GM19438 (cell line): ENCODE results near the gene SYCP2.

Source experiments
- ATAC-seq: cut with Tn5 transposase; IDR thresholded peaks from one replicate; pipeline ENCODE4 v1.9.1; 2021; ENCODE audit warnings: low read depth; ENCODE audit not compliant: unreplicated experiment

The SYCP2 gene

GRCh38 chr20:59824711-59825562 lies 108.5 kb downstream of the SYCP2 start:
- ATAC-seq: no peak

- ATAC-seq: no peak
These were observed 109.8 kb downstream of the SYCP2 start for GRCh38 chr20:59823491-59824259.

DNA sequence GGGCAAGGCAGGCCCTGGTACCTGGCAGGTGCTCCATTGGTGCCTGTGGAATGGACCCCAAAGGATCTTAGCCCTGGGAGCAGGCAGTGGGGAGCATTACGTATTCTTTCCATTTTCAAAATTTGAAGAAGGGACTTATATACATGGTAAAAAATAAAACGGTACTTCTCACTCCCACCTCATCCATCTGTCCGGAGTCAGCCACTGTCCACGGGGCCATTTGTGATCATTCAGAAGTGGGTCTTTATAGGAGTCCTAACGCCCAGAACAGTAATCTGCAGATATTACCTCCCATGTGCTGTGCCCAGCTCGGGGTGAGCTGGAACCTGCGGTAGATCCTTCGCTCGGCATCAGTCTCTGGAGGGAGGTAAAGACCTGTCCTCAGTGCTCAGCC lies 110.4 kb downstream of the SYCP2 start:
- ATAC-seq: no peak

GRCh38 chr20:59822291-59823029 lies 111.0 kb downstream of the SYCP2 start:
- no peak for ATAC-seq

GRCh38 chr20:59821788-59822187 lies 111.6 kb downstream of the SYCP2 start:
- no peak for ATAC-seq

DNA sequence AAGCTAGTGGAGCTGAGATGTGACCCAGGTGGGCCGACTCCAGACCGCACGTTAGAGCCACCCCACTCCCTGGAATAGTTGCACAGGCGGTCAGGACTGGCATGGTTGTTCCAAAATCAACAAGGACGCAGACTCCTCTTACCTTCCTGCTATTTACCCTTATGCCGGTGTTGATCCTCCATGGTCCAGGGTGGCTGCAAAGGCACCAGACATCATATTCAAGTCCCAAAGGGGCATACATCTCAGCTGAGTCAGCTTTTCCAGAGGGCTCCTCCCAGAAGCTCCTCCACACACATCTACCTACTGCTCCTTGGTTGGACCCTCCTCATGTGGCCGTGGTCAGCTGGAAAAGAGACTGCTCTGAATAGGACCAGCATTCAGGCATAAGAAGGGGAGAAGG lies 112.2 kb downstream of the SYCP2 start:
- no peak for ATAC-seq

DNA sequence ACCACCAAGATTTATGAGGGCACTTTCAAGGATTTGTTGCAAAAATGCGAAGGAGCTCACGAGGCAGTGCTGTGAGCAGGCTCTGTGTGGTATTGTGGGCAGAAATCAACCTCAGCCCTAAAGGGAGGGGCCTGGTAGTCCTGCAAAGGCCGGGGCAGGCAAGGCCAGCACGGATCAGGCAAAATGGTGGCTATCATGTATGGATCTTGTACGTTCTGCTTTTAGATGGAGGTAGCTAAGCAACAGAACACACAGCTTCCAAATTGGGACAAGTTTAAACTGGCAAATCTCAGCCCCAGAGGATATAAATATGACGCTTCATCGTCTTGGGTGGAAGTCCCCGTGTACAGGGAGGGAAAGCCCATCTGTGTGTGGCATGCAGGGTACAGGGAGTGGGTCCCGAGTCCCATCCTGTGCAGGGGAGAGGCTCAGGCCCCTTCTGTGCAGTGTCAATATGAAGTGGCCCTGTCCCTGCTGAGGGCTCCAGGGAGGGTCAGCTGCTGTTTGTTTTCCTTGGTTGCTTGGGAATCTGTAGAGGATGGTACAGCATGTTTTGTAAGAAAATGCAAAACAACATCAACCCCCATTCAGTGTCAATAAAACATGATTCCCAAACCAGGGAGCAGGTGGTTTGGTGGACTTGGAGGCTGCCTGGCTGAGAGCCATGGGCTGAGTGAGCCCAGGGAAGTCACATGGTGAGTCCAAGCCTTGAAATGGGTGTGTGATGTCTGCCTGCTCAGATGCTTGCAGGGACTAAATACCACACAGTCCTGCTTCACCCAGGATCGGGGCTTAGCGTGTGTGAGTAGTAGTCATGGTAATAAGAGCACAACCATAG lies 113.0 kb downstream of the SYCP2 start:
- no peak for ATAC-seq

DNA sequence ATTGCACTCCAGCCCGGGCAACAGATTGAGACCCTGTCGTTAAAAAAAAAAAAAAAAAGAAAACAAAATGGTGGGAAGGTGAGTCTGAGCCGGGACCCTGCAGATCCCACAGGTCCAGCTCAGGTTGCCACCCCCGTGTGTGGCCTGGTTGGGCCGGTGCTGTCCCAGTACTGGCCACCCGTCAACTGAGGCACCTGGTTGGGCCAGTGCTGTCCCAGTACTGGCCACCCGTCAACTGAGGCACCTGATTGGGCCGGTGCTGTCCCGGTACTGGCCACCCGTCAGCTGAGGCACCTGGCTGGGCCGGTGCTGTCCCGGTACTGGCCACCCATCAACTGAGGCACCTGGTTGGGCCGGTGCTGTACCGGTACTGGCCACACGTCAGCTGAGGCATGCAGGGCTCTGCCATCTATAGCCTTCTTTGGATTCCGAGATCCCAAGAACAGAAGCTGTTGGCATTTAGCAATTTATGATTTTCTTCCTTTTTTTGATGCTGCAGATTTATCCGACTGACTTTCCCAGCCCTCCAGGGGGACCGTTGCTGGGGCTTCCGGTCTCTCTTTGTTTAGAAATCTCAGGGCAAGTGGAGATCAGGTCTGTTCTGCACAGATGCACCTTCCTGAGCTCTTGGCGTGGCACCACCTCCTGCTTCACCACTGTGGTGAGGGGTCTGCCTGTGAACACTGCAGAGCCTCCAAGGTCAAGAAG lies 113.8 kb downstream of the SYCP2 start:
- no peak for ATAC-seq

DNA sequence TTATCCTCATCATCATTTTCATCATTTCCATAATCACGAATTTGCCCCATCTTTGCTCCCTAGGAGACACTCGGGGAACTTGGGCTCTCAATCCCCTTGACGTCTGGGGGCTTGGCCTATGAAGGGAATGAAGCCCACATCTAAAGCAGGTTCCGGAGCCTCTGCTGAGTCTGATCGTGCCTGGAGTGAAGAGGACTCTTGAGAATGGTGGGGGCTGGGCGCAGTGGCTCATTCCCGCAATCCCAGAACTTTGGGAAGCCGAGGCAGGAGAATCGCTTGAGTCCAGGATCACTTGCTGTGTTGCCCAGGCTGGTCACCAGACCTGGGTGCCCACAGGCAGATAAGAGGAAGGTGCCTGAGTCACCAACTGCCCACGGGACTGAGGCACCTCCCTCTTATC lies 114.5 kb downstream of the SYCP2 start:
- no peak for ATAC-seq

GRCh38 chr20:59817846-59818615 lies 115.4 kb downstream of the SYCP2 start:
- no peak for ATAC-seq

DNA sequence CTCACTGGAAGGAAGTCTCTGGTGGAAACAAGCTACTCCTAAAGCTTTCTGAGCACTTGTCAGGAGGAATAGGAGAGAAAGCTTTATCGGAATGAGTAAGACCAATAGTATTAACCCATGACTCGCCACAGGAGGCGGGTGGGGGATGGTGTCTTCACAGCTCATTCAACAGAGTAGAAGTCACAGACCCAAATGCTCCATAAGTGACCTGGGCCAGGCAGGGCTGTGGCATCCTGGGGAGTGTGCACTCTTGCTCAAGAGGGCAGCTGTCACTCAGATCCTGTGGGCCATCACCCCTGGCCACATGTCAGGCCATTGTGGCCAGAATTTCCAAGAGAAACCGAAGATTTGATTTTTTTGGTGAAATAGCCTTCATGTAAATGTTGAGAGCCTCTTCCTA lies 116.0 kb downstream of the SYCP2 start:
- ATAC-seq: no peak

DNA sequence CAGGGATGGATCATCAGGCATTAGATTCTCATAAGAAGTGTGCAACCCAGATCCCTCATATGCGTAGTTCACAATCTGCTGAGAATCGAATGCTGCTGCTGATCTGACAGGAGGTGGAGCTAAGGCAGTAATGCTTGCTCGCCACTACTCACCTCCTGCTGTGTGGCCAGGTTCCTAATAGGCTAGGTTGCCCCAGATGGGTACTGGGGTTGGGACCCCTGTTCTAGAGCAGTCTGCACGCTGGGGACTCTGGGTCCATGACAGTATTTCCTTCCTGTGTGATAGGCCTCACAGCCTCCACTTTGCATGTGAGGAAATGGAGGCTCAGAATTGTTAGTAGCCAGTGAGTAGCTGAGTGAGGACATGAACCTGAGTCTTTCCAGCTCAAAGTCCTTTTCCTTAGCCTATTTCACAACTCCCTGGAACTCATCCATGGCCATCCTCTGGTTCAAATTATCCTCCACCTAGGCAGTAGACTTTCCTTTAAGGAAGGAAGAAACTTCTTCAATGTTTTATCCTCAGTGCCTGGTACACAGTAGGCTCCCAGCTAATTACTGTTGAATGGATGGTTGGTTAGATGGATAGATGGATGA lies 117.2 kb downstream of the SYCP2 start:
- ATAC-seq: no peak

DNA sequence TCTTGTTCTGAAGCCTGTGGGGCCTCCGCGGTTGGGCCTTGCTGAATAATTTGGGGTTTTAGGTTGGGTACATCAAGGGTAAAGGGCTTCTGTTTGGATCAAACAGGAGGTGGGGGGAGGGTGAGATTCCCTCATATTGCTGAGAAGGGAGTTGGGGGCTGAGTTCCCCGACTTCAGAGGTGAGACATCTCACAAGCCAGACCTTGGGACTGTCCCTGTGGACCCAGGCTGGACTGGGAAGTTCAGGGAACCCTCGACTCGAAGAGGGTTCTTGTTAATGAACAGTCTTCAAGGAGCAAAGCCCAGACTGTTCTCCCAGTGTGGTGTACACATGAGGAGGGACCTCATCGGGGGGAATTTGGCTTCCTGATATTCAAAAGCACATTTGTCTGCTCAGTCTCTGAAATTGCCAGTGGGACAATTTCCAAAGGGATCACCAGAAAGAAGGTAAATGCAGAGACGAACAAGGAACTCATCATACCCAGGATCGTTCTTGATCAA lies 118.5 kb downstream of the SYCP2 start:
- ATAC-seq: no peak

- ATAC-seq: no peak
These were observed 119.2 kb downstream of the SYCP2 start for GRCh38 chr20:59813948-59814839.
